Measurements from ENCODE around the gene SERPINE2.
"Not testable (repeated sequence)": the region's sequence is repeated elsewhere in the genome, so short reads cannot be mapped to it uniquely, and the experiment has no call there.

The SERPINE2 gene

DNA sequence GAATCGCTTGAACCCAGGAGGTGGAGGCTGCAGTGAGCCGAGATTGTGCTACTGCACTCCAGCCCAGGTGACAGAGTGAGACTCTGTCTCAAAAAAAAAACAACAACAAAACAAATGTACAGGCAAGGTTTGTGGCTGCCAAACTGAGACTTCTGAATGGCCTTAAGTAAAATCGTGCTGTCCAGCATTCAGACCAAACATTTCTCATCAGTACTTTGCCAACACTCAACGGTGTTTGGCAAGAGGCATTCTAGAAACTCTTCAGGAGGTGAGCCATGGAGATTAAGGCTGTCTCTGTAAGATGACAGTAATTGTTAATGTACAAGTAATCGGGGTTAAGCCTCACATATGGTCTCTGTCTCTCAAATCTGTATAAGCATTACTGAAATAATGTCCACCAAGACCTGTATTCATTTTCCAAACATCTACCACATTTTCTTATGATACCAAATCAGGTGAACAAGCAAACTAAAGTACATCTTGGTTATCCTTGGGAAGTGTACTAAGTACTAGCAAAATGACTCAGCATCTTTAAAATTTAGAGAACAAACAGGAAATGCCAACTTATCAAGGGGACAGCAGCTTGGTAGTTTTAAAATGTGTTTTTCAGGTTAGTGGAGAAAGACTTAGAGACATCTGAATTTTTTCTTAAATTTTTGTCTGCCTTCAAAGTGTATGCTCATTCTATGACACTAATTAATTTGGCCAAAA, 29.3 kb downstream of the SERPINE2 start:
- no peak for DNase-seq

- DNase-seq, result peak; percentile 21
Measured at GRCh38 chr2:224008702-224009261, 30.3 kb downstream of the SERPINE2 start.

GRCh38 chr2:224004105-224004695, 34.9 kb downstream of the SERPINE2 start:
- no peak for DNase-seq

DNA sequence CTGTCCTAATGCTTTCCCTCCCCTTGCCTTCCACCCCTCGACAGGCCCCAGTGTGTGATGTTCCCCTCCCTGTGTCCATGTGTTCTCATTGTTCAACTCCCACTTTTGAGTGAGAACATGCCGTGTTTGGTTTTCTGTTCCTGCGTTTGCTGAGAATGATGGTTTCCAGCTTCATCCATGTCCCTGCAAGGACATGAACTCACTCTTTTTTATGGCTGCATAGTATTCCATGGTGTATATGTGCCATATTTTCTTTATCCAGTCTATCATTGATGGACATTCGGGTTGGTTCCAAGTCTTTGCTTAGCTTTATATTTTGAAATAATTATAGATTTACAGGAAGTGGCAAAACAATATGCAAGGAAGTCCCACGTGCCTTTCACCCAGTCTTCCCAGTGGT, 38.4 kb downstream of the SERPINE2 start:
- DNase-seq, result not testable (repeated sequence)

- DNase-seq, result no peak
Measured at GRCh38 chr2:223999862-224000261, 39.2 kb downstream of the SERPINE2 start.

DNA sequence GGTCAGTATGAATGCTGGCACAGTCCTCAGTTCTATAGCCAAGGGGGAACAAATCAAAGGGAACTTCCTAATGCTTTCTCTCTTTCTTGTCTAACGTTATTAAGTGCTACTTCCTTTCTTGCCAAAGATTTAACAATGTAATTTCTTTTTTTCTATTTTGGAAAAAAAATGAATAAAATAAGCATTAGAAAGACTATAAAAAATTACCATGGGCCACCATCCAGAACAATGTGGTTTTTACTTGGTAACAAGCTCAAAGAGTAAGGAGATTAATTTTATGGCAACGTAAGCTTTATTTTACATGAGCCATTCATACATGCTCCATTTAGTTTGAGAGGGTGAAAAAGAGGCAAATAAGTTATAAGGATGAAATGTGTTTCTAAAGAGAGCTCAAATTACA, 40.1 kb downstream of the SERPINE2 start:
- DNase-seq, result no peak

- DNase-seq, result no peak
Measured at GRCh38 chr2:223997938-223998337, 41.1 kb downstream of the SERPINE2 start.

- no peak for DNase-seq
Measured at GRCh38 chr2:223996391-223996790, 42.7 kb downstream of the SERPINE2 start.

DNA sequence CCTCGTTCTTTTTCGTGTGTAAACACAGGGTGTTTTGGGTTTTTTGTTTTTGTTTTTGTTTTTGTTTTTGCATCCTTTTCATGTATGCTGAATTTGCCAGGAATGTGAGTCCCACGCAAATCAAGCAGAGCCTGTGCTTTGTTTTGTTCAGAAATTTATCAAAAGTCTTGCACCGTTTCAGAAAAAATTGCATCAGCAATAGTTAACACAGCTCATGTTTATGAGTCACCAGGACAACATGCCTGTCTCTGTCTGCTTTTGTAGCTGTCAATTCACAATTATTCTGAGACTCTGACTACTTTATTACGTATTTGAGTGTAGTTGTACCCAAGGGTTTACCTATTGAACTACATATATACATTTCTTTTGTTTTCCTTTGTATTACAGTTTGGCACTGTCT, 43.5 kb downstream of the SERPINE2 start:
- no peak for DNase-seq

DNA sequence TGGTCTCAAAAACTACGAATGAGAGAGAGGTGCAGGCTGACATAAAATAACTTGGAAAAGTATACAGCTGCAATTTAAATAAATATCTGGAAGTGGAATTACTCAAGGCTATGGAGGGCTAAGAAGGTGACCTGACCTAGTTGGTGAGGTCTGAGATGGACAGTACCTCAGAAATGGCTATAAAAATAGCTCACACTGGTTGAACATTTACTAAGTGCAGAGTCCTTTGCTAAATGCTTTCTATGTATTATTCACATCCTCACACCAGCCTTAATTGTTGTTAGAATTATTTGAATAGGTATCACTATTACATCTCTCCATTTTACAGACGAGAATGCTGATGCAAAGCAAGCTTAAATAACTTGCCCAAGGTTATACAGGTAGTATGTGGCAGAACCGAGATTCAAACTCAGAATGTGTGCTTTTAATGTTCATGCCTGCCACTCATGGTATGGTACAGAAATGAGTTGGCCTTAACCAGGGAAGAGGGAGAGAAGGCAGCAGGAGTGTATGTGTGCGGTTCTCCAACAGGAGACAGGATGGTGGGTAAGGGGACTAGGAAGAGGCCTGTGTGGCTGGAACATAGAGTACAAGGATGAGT, 44.4 kb downstream of the SERPINE2 start:
- no peak for DNase-seq

DNA sequence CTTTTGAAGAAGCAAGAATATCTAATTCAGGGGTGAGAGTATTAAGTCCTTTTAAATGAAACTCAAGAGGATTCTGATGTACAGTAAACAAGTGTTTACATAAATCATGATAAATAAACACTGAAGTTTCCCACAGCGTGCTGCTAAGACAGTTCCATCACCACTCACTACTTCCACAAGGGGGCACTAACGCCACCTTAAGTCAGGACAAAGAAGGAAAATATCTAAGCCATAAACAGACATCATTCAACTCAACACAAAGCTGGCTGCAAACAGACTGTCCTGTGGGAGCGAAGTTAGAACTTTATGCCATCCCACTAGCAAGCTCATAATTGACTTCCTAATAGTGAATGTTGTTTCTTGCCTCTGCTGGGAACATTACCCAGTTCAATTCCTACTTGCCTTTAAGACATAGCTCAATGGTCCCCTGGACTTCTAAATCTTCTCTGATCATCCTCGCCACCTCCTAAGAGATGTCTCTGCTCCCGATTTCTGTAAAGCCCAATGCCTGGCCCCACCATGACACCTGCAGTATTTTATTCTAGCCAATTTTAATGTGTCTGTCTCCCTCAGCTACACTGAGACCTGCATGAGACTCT, 45.4 kb downstream of the SERPINE2 start:
- DNase-seq, result peak; percentile 29

- no peak for DNase-seq
Measured at GRCh38 chr2:223991611-223992010, 47.5 kb downstream of the SERPINE2 start.

- DNase-seq, result no peak
Measured at GRCh38 chr2:223989856-223990232, 49.2 kb downstream of the SERPINE2 start.

DNA sequence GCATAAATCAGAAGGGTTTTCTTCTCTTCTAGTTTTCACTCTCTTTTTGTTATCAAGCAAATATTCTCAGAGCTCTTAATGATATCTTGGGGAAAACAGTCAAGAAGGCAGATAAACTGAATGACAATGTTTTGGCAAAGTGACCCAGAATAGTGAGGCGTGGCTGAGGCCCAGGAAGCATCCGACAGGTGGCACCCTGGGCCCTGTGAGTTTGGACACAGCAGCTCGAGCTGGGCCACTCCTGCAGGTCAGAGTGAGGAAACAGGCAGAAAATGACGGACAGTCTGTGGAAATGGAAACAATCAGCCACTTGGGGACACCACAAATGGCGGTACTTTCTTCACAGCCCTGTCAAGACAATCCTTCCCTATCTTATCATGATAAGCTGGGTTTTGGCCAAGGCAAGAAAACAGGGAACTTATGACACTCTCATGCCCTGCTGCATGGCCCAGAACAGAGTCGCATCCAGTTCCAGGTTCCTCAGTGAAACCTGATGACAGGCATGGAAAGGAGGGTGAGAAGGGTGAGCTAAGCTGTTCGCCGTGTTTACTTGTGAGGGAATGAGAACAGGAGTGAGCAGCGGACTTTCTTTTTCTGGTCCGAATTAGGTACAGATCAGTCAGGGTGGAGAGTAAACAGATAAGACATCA, 49.8 kb downstream of the SERPINE2 start:
- no peak for DNase-seq

DNA sequence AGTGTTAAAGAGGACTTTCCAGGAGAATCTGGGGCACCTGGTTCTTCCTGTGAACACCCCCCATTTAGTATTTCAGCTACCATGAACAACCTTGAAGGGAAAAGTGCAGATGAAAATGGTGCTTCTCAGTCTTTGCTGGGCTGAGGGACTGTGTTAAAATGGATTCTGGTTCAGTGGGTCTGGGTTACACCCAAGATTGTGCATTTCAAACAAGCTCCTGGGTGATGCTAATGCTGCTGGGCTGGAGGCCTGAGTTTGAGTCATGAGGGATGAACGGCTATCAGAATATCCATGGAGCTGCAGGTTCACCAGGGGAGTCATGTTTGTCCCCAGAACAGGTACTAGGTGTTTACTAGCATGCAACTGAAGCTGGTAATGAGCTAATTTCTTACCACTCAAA, 57.8 kb downstream of the SERPINE2 start:
- DNase-seq, result no peak

GRCh38 chr2:223980803-223981202, 58.3 kb downstream of the SERPINE2 start:
- no peak for DNase-seq

GRCh38 chr2:223980397-223980735, 58.7 kb downstream of the SERPINE2 start:
- no peak for DNase-seq

- DNase-seq, result no peak
Measured at GRCh38 chr2:223979730-223980396, 59.2 kb downstream of the SERPINE2 start.

DNA sequence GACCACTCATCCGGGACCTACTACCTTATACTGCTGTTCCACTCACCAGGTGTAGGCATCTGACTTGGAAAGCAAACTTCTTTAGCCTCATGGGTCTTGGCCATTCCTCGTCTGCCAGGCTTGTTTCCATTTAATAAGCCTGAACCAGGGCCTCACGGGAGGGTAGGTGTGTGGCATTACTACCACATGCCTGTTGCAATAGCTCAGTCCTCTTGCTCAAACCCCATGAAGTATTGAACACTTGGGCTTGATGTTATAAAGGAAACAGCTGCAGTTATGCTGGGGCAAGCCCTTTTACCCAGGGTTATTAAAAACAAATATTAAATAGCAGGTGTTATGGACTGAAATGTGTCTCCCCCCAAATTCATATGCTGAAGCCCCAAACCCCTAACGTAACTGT, 60.6 kb downstream of the SERPINE2 start:
- DNase-seq, result no peak

GRCh38 chr2:223976635-223977226, 62.4 kb downstream of the SERPINE2 start:
- DNase-seq, result no peak

- DNase-seq, result no peak
Measured at GRCh38 chr2:223973606-223974005, 65.5 kb downstream of the SERPINE2 start.

- no peak for DNase-seq
Measured at GRCh38 chr2:223972656-223973102, 66.4 kb downstream of the SERPINE2 start.

All from NCI-H2171 treated with DMSO at 0.1 percent for 48 hours (cell line).